ENCODE results near the gene CDK4. TPM values are rescaled to one million over a fixed set of nuclear protein-coding genes. Genes with fewer than 3 reads are reported as not detected.

Gene CDK4
- total and polyA plus RNA-seq, 2 of the 13 experiments (the other 11 are each of a cell fraction or from before 2014, with no cell fraction given) = 191 to 209 TPM

DNA sequence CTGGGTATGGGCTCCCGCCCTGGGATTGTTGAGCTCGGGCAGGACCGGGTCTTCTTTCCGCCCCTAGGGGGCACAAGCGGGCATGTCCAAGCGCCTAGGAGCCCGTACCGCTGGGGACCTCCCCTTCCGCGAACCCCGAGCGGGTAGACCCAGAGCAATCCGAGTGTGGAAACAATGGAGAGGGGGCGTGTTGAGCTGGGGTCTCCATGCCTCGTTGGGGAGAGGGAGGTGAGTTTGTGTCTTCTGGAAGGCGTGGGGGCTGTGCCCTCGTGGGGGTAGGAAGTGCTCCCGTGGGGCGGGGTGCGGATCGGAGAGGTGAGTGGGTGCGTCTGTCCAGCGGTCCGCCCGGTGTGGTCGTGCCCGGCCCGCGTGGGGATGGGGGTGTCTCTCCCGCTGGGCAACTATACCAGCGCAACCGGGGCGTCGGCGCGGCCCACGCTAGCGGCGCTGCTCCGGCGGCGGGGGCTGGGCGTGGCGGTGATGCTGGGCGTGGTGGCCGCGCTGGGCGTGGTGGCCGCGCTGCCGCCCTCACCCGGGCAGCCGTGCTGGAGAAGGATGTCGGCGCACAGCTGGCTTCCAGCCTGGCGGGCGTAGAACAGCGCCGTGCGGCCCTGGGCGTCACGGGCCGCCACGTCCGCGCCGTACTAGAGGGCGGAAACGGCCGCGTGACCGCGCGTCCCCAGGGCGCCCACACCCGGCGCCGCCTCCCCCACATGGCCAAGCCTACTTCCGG is 25.8 kb downstream of the CDK4 start (continued):
- TF ChIP-seq ZNF281 (CRISPR knock-in tag; IDR thresholded peaks at IDR 0.05; ENCODE audit: borderline replicate concordance) (no peak), FUBP1 (CRISPR knock-in tag; IDR thresholded peaks at IDR 0.05; ENCODE audit: borderline replicate concordance) (no peak), ZNF143 (CRISPR knock-in tag; IDR thresholded peaks at IDR 0.05) (no peak), ISL2 (CRISPR knock-in tag; IDR thresholded peaks at IDR 0.05) (0 out of 2 replicates have a peak, but pooled peaks have one; percentile 31), ZBTB3 (CRISPR knock-in tag; IDR thresholded peaks at IDR 0.05; ENCODE audit: borderline replicate concordance, low read depth) (no peak), CSRNP1 (CRISPR knock-in tag; IDR thresholded peaks at IDR 0.05) (no peak), FOXC1 (CRISPR knock-in tag; IDR thresholded peaks at IDR 0.05; ENCODE audit: borderline replicate concordance) (no peak), ZNF678 (CRISPR knock-in tag; IDR thresholded peaks at IDR 0.05) (no peak), ZNF20 (CRISPR knock-in tag; IDR thresholded peaks at IDR 0.05) (no peak), GFI1 (CRISPR knock-in tag; IDR thresholded peaks at IDR 0.05; ENCODE audit: borderline replicate concordance) (no peak)
- TF ChIP-seq, protein P1, sequence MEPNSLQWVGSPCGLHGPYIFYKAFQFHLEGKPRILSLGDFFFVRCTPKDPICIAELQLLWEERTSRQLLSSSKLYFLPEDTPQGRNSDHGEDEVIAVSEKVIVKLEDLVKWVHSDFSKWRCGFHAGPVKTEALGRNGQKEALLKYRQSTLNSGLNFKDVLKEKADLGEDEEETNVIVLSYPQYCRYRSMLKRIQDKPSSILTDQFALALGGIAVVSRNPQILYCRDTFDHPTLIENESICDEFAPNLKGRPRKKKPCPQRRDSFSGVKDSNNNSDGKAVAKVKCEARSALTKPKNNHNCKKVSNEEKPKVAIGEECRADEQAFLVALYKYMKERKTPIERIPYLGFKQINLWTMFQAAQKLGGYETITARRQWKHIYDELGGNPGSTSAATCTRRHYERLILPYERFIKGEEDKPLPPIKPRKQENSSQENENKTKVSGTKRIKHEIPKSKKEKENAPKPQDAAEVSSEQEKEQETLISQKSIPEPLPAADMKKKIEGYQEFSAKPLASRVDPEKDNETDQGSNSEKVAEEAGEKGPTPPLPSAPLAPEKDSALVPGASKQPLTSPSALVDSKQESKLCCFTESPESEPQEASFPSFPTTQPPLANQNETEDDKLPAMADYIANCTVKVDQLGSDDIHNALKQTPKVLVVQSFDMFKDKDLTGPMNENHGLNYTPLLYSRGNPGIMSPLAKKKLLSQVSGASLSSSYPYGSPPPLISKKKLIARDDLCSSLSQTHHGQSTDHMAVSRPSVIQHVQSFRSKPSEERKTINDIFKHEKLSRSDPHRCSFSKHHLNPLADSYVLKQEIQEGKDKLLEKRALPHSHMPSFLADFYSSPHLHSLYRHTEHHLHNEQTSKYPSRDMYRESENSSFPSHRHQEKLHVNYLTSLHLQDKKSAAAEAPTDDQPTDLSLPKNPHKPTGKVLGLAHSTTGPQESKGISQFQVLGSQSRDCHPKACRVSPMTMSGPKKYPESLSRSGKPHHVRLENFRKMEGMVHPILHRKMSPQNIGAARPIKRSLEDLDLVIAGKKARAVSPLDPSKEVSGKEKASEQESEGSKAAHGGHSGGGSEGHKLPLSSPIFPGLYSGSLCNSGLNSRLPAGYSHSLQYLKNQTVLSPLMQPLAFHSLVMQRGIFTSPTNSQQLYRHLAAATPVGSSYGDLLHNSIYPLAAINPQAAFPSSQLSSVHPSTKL (CRISPR knock-in tag; IDR thresholded peaks at IDR 0.05) = no peak
